Transverse colon (tissue), 4 donors: Measurements from ENCODE around the gene CETN3.

Experiments
- EP300 ChIP-seq: sonication (generic); formaldehyde crosslinking; IDR thresholded peaks from one replicate; pipeline ENCODE4 v1.6.1; 2017; ENCODE audit warnings: antibody characterized with exemption, low read depth
- POLR2A ChIP-seq: fragments of 450-650 bp; IDR thresholded peaks from one replicate; pipeline ENCODE4 v1.6.1; 2016; ENCODE audit warnings: antibody characterized with exemption, mild to moderate bottlenecking, moderate library complexity
- POLR2AphosphoS5 ChIP-seq, 3 donors: sonication (generic); formaldehyde crosslinking; IDR thresholded peaks; one replicate each; pipeline ENCODE4 v1.6.1; 2016; ENCODE audit warnings: antibody characterized with exemption in 3 of 3
- TF ChIP-seq, protein P1 (sequence below), 5 experiments: fragments of 200-600 bp in 3 of 5; fragments of 450-650 bp in 2 of 5; sonication (generic) in 3 of 5; IDR thresholded peaks; 1 replicate in 2 of 5; 2 replicates in 3 of 5; pipeline ENCODE4 v1.5.1; 2016 to 2017; ENCODE audit warnings: antibody characterized with exemption in 5 of 5, inconsistent platforms in 3 of 5, mild to moderate bottlenecking in 2 of 5, moderate library complexity in 1 of 5

DNA sequence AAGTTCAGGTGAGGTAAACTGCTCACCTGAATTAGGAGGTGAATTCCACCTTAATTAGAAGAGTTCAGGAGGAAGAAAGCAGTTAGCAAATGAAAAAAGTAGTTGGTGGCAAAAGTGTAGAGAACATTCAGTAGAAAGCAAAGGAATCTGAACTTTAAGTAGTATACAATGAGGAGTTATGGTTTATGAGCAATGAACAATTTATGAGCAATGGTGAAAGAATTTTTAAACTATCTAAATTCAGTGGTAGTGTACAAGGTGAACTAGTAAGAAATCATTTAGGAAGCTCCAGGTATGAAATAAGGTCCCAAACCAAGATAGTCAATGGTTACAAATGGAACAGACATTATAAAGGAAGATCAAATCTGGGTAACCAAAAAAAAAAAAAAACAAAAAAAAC is 3.1 kb downstream of the CETN3 start:
- TF ChIP-seq, protein P1, sequence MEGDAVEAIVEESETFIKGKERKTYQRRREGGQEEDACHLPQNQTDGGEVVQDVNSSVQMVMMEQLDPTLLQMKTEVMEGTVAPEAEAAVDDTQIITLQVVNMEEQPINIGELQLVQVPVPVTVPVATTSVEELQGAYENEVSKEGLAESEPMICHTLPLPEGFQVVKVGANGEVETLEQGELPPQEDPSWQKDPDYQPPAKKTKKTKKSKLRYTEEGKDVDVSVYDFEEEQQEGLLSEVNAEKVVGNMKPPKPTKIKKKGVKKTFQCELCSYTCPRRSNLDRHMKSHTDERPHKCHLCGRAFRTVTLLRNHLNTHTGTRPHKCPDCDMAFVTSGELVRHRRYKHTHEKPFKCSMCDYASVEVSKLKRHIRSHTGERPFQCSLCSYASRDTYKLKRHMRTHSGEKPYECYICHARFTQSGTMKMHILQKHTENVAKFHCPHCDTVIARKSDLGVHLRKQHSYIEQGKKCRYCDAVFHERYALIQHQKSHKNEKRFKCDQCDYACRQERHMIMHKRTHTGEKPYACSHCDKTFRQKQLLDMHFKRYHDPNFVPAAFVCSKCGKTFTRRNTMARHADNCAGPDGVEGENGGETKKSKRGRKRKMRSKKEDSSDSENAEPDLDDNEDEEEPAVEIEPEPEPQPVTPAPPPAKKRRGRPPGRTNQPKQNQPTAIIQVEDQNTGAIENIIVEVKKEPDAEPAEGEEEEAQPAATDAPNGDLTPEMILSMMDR (IDR thresholded peaks at IDR 0.05) = no peak
- TF ChIP-seq POLR2A (no peak), POLR2AphosphoS5 (IDR thresholded peaks at IDR 0.05) (no peak), EP300 (no peak)
